MCF 10A (cell line): ENCODE measurements around the gene ADK. TPM values are rescaled to one million over a fixed set of nuclear protein-coding genes. Genes with fewer than 3 reads are reported as not detected.
A peak's percentile ranks its signal among the peaks of the same experiment; 100 is the strongest.

Source experiments
- BruUV-seq: library from RNA; stranded (reverse); fragments of 400-500 nt; replicated peaks from 2 replicates; lab custom pipeline; 2021; lab: Mats Ljungman, UMichigan
- CTCF ChIA-PET: fragments of 300-600 bp; sonication (Branson Sonifier 250); formaldehyde crosslinking; extraction: SDS; loops from one replicate; lab custom pipeline; 2021; ENCODE audit warnings: antibody characterized with exemption, inconsistent platforms; lab: Yijun Ruan, JAX
- POLR2A ChIA-PET: fragments of 300-600, 350-650 bp; sonication (Branson Sonifier 250); formaldehyde crosslinking; extraction: SDS; loops from one replicate; lab custom pipeline; 2020; ENCODE audit warnings: antibody characterized with exemption, inconsistent platforms; lab: Yijun Ruan, JAX
- DNase-seq: peaks from one replicate; pipeline ENCODE4 v3.0.0-alpha.2; 2018; ENCODE audit not compliant: unreplicated experiment
- H3K27ac Mint-ChIP-seq: one replicate; pipeline ENCODE4 v1.8.0; 2022; ENCODE audit warnings: mild to moderate bottlenecking, low read depth, mixed read lengths; ENCODE audit not compliant: unreplicated experiment
- H3K27me3 Mint-ChIP-seq: one replicate; pipeline ENCODE4 v1.8.0; 2022; ENCODE audit warnings: mixed read lengths; ENCODE audit not compliant: insufficient read depth, unreplicated experiment
- H3K36me3 Mint-ChIP-seq: one replicate; pipeline ENCODE4 v1.8.0; 2022; ENCODE audit warnings: mild to moderate bottlenecking, moderate library complexity, mixed read lengths; ENCODE audit not compliant: insufficient read depth, unreplicated experiment
- H3K4me1 Mint-ChIP-seq: one replicate; pipeline ENCODE4 v1.8.0; 2022; ENCODE audit warnings: mixed read lengths; ENCODE audit not compliant: insufficient read depth, unreplicated experiment
- H3K4me3 Mint-ChIP-seq: one replicate; pipeline ENCODE4 v1.8.0; 2022; ENCODE audit warnings: mild to moderate bottlenecking, moderate library complexity, mixed read lengths; ENCODE audit not compliant: unreplicated experiment
- H3K9me3 Mint-ChIP-seq: one replicate; pipeline ENCODE4 v1.8.0; 2022; ENCODE audit warnings: mixed read lengths; ENCODE audit not compliant: unreplicated experiment
- CTCF ChIP-seq: fragments of 200-600 bp; IDR thresholded peaks from one replicate; pipeline ENCODE4 v1.8.0; 2022; ENCODE audit warnings: antibody characterized with exemption, mild to moderate bottlenecking; ENCODE audit not compliant: unreplicated experiment
- intact Hi-C: fragments of 100-400 bp; cut with micrococcal nuclease; formaldehyde crosslinking; loops from 2 replicates; pipeline ENCODE4 v1.14.1; 2022
- total RNA-seq: library from RNA; stranded (reverse); gene quantifications from 2 replicates; pipeline ENCODE4 v1.2.3, GENCODE V29; 2022

The ADK gene
- total RNA-seq, 1 experiment from 2014 or later, result 98.6 TPM

GRCh38 chr10:74262856-74263255, 111.8 kb downstream of the ADK start:
- no peak overlapping the region for H3K4me3 Mint-ChIP-seq
- ChIA-PET CTCF (interaction anchor here (0.5 to 0.6 kb wide), 2 partner anchors 598 to 815 kb away, joined by 3 read pairs; no protein-coding TSS in a partner anchor), POLR2A (no interaction called here)
- DNase-seq, result no peak
- intact Hi-C loops, result no loop called here
- BruUV-seq, result no TSS peak
- peaks cover 4% of the 10 kb centered on the region for H3K4me1 Mint-ChIP-seq
- no peak overlapping the region for H3K27ac Mint-ChIP-seq
- no peaks in the 10 kb centered on the region for H3K27me3 Mint-ChIP-seq
- no peaks in the 10 kb centered on the region for H3K9me3 Mint-ChIP-seq
- TF ChIP-seq CTCF, result no peak
- peaks cover 15% of the 10 kb centered on the region for H3K36me3 Mint-ChIP-seq

GRCh38 chr10:74263996-74264395, 113.0 kb downstream of the ADK start:
- ChIA-PET CTCF (no interaction called here), POLR2A (no interaction called here)
- no peaks in the 10 kb centered on the region for H3K9me3 Mint-ChIP-seq
- TF ChIP-seq CTCF, result no peak
- peaks cover 22% of the 10 kb centered on the region for H3K36me3 Mint-ChIP-seq
- no peak for DNase-seq
- H3K27ac Mint-ChIP-seq, result peak overlapping the region; percentile 5
- no TSS peak for BruUV-seq
- H3K4me3 Mint-ChIP-seq, result no peak overlapping the region
- intact Hi-C loops, result no loop called here
- H3K4me1 Mint-ChIP-seq, result peaks cover 4% of the 10 kb centered on the region
- H3K27me3 Mint-ChIP-seq, result no peaks in the 10 kb centered on the region

- CTCF ChIA-PET, result no interaction called here
- no peak for DNase-seq
- Mint-ChIP-seq H3K36me3 (peaks cover 13% of the 10 kb centered on the region), H3K9me3 (no peaks in the 10 kb centered on the region), H3K4me1 (peaks cover 7% of the 10 kb centered on the region), H3K27me3 (no peaks in the 10 kb centered on the region), H3K4me3 (no peak overlapping the region), H3K27ac (peak overlapping the region; percentile 59)
- intact Hi-C loops, result no loop called here
- POLR2A ChIA-PET, result interaction anchor here (0.6 kb wide), 2 partner anchors 172 to 477 kb away, joined by 3 read pairs; no protein-coding TSS in a partner anchor
- TF ChIP-seq CTCF, result no peak
- no TSS peak for BruUV-seq
Observed at GRCh38 chr10:74272288-74272687, 121.3 kb downstream of the ADK start.

- ChIA-PET CTCF (interaction anchor here (1.1 to 1.4 kb wide), 3 partner anchors 9 to 825 kb away, joined by 4 to 7 read pairs (median 5); no protein-coding TSS in a partner anchor), POLR2A (interaction anchor here (1.4 kb wide), 1 partner anchor 14 kb away, joined by 4 read pairs; no protein-coding TSS in a partner anchor)
- TF ChIP-seq CTCF, result no peak
- Mint-ChIP-seq H3K9me3 (no peaks in the 10 kb centered on the region), H3K36me3 (peaks cover 11% of the 10 kb centered on the region), H3K4me1 (peaks cover 11% of the 10 kb centered on the region), H3K27me3 (no peaks in the 10 kb centered on the region), H3K27ac (peak overlapping the region; percentile 84), H3K4me3 (no peak overlapping the region)
- intact Hi-C loops, result no loop called here
- DNase-seq, result no peak
- no TSS peak for BruUV-seq
Observed at GRCh38 chr10:74275755-74276290, 124.8 kb downstream of the ADK start.
